Hair follicle dermal papilla cell (primary cell): ENCODE data around the gene RMRP. TPM values are rescaled to one million over a fixed set of nuclear protein-coding genes. Genes with fewer than 3 reads are reported as not detected.

Source experiments
- small RNA-seq: library from RNA; depleted of rRNA; stranded (forward); fragments of <200 nt; gene quantifications from one replicate; pipeline ENCODE3, GENCODE V24; 2012
- total RNA-seq: library from RNA; depleted of rRNA; stranded (reverse); fragments of >200 nt; gene quantifications from 2 replicates; pipeline ENCODE4 v1.2.3, GENCODE V29; 2012

Gene RMRP
- total RNA-seq, result 68,660 and 79,842 TPM in 2 replicates

DNA sequence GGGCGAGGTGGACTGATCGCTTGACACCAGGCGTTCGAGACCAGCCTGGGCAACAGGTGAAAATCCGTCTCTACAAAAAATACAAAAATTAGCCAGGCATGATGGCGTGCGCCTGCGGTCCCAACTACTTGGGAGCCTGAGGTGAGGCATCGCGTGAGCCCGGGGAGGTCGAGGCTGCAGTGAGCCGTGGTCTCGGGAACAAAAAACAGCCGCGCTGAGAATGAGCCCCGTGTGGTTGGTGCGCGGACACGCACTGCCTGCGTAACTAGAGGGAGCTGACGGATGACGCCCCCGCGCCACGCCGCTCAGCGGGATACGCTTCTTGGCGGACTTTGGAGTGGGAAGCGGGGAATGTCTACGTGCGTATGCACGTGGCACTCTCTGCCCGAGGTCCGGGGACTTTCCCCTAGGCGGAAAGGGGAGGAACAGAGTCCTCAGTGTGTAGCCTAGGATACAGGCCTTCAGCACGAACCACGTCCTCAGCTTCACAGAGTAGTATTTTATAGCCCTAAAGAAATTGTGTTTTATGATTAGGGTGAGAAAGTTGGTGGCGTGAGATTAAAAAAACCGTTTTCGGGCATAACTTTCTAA lies at the start of gene RMRP:
TSS of gene RMRP (minus strand) at position 474 of the 591 bp plus-strand sequence.

DNA sequence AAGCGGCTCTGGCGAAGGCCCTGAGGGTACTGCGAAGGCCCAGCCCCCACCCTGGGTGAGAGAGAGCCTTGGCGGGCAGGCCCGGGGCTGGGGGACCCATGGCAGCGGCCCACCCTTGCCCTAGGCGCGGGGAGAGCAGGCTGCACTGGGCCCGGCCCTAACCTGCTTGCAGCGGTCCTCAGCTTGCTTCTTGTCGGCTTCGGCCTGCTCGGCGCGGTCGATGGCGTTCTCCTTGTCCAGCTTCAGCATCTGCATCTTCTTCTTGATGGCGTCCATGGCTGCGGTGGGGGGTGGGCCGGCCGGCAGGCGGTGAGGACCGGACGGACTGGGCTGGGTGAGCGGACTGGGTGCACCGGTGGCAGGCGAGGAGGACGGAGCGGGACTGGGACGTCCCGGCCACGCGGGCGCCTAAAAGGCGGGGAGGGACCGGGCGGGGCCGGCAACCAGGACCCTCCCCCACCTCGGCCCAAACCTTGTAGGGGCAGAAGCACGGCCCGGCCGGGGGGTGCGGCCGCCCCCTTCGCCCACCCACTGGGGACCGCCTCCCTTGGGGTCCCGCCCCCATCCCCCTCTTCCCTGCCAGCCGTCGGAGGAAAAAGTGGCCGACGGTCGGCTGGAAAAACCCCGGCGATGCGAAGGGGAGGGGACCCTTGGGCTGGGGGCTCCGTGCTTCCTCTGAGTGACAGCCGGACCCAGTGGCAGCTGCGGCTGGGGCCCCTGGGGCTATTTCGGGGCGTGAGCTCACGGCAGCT lies 31.9 kb upstream of the RMRP start, which contains the start of gene TPM2:
TSS of gene TPM2 (minus strand) at position 384 of the 752 bp plus-strand sequence. CDS start at position 276, 108 bp downstream.

DNA sequence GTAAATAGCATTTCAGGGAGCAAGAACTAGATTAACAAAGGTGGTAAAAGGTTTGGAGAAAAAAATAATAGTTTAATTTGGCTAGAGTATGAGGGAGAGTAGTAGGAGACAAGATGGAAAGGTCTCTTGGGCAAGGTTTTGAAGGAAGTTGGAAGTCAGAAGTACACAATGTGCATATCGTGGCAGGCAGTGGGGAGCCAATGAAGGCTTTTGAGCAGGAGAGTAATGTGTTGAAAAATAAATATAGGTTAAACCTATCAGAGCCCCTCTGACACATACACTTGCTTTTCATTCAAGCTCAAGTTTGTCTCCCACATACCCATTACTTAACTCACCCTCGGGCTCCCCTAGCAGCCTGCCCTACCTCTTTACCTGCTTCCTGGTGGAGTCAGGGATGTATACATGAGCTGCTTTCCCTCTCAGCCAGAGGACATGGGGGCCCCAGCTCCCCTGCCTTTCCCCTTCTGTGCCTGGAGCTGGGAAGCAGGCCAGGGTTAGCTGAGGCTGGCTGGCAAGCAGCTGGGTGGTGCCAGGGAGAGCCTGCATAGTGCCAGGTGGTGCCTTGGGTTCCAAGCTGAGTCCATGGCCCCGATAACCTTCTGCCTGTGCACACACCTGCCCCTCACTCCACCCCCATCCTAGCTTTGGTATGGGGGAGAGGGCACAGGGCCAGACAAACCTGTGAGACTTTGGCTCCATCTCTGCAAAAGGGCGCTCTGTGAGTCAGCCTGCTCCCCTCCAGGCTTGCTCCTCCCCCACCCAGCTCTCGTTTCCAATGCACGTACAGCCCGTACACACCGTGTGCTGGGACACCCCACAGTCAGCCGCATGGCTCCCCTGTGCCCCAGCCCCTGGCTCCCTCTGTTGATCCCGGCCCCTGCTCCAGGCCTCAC lies 15.6 kb upstream of the RMRP start, which contains the start of gene CA9:
TSS of gene CA9 (plus strand) at position 797 of the 893 bp plus-strand sequence. CDS start at position 829, 32 bp downstream.

DNA sequence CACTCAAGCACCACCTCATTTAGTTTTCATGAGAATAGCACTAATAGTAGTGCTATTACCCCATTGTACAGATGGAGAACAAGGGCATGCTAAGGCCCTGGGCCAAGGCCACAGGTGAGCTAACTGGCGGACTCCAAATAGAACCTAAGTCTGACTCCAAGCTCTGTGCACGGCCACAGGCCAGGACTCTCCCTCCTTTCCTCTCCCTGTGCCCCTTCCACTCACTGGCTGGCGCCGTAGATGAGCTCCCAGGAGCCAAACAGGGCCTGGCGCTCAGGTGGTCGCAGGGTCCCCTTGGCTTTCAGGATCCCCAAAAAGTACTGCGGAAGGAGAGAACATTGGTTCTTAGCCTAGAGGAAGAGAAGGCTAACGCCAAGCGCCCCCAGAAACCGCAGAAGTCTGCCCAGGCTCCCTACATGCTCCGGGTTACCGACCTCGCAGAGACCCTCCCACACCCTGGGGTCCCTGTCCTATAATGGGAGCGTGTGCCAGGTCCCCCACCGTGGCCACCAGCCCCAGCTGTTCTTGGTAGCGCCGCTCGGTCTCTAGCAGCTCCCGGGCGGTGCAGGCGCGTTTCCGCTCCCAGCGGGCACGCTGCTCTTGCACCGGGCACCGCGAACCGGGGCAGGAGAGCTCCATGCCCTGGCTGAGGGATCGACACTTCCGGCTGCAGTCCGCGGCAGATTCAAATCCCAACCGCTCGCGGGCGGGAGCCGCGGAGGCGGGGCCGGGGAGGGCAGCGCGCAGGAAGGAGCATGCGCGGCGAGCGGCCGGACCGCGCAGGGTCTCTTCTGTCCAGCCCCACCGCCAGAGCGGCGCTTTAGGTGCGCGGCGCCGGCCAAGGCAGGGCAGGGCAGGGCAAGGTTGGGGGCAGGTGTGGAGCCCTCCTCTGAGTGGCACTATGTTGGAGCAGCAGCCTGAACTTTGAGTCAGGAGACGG lies 7.0 kb upstream of the RMRP start, which contains the start of gene ARHGEF39:
TSS of gene ARHGEF39 (minus strand) at position 665 of the 940 bp plus-strand sequence. CDS start at position 639, 26 bp downstream.

DNA sequence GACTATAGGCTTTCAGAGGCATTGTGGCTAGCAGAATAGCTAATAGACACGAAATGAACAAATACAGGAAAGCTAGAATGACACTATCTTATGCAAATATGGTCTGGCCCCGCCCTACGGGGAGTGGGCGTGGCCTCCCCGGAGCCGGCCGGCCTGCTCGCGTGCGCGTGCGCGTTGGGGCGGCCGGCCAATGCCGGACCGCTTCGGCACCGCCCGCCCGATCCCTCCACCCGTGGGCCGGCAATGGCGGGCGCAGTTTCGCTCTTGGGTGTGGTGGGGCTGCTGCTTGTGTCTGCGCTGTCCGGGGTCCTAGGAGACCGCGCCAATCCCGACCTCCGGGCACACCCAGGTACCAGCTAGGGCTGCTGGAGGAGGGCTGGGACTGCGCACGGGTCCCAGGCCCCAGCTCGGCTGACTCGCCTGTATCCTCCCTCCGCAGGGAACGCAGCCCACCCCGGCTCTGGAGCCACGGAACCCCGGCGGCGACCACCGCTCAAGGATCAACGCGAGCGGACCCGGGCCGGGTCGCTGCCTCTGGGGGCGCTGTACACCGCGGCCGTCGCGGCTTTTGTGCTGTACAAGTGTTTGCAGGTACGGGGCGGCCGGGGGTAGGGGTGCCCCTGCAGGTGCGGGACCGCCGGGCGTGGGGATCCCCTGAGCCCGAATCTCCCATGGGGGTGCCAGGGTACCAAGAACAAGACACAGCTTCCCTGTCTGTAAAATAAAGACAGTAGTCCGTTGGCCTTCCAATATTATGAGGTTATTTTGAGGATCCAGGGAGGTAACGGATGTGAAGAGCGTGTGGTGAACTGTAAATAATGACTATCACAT lies 533 bp upstream of the RMRP start, which contains the start of gene CCDC107:
TSS of gene CCDC107 (plus strand) at position 156 of the 831 bp plus-strand sequence. CDS start at position 244, 88 bp downstream.

DNA sequence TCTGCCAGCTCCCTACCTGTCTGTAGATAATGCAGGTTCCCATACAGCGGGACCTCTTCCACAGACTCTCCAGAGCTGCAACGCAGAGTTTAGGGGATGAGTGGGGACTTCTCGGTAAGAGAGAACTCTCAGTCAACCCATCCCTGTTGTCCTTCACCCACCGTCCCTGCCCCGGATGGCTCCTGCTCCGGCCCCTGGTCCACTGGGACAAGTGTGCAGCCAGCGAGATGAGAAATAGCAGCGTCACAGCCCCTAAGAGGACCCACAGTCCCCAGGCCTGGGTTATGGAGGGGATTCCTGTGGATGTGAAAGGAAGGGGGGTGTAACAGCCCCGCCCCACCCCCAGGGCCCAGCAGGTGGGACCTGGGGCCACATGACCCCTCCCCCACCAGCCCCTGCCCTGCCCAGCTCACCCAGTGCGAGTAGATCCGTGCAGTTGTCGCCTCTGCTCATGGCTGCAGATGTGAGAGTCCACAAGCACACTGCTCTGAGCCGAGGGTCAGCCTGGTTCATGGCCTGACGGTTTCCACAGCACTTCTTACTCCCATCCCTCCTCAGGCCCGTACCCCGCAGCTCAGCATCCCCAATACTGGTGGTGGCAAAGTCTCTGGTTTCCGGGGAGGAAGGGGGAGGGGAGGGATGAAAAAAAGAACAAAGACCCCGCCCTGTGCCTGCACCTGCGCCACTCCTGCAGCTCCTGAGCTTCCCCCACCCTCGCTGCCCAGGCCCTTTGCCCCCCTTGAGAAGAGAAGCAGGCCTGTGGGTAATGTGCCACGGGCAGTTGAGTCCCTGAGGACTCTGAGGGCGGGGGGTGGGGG lies 7.3 kb downstream of the RMRP start, which contains the start of gene SIT1:
TSS of gene SIT1 (minus strand) at position 591 of the 818 bp plus-strand sequence. CDS start at position 513, 78 bp downstream.

DNA sequence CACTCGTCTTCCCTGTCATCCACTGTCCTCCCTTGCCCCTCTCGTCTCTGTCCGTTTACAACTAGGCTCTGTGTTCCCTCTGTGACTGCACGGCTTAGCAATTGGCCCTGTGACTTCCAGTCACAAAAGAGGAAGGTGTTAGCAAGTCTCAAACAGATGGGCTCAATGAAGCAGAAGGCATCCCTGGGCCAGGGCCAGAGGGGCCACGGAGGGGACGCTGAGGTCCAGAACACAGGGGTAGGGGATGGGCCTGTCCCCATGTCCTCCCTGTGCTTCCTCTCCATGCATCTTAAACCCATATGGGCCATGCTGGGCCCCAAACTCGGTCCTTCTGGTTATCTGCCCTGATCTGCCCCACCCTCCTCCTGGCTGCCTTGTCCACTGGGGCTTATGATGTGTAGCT lies 39.5 kb downstream of the RMRP start, which contains the start of gene CD72:
TSS of gene CD72 (minus strand) at position 89 of the 403 bp plus-strand sequence. CDS start 110 bp downstream, outside the sequence.

Small RNA genes within 50 kb of the gene (small RNA-seq; reads per million reads assigned to genes)
- gene MIR4667, result not detected
- not detected for gene RMRP
- gene RN7SL22P, result not detected

Other genes starting within 250 kb of the RMRP start
- gene RUSC2, start 167.9 kb downstream of the RMRP start, total RNA-seq, result 50.0 and 60.8 TPM in 2 replicates
- gene TESK1, start 52.8 kb downstream of the RMRP start, total RNA-seq, result 20.1 and 20.6 TPM in 2 replicates
- 0.73 and 1.1 TPM in 2 replicates for gene CD72, start 39.6 kb downstream of the RMRP start, total RNA-seq
- not detected in 2 replicates for gene SIT1, start 7.1 kb downstream of the RMRP start, total RNA-seq
- gene CCDC107, start 273 bp upstream of the RMRP start, total RNA-seq, result 11.4 and 15.8 TPM in 2 replicates
- gene ARHGEF39, start 7.2 kb upstream of the RMRP start, total RNA-seq, result 0.12 and 0.49 TPM in 2 replicates
- gene CA9, start 15.9 kb upstream of the RMRP start, total RNA-seq, result 0.16 TPM in 1 of 2 replicates, not detected in the other
- gene TPM2, start 31.9 kb upstream of the RMRP start, total RNA-seq, result 451 and 795 TPM in 2 replicates
- 543 and 559 TPM in 2 replicates for gene TLN1, start 74.2 kb upstream of the RMRP start, total RNA-seq
- gene CREB3, start 74.6 kb upstream of the RMRP start, total RNA-seq, result 61.7 and 78.1 TPM in 2 replicates
- gene GBA2, start 91.2 kb upstream of the RMRP start, total RNA-seq, result 36.2 and 37.3 TPM in 2 replicates
- gene RGP1, start 91.3 kb upstream of the RMRP start, total RNA-seq, result 21.6 and 22.1 TPM in 2 replicates
- not detected in 2 replicates for gene MSMP, start 96.3 kb upstream of the RMRP start, total RNA-seq
- 14.9 and 23.2 TPM in 2 replicates for gene NPR2, start 133.6 kb upstream of the RMRP start, total RNA-seq
- 0.49 and 2.1 TPM in 2 replicates for gene SPAG8, start 154.2 kb upstream of the RMRP start, total RNA-seq
- gene HINT2, start 157.0 kb upstream of the RMRP start, total RNA-seq, result 8.0 and 11.4 TPM in 2 replicates
- gene FAM221B, start 170.7 kb upstream of the RMRP start, total RNA-seq, result not detected in 2 replicates
- gene TMEM8B, start 171.2 kb upstream of the RMRP start, total RNA-seq, result 3.7 and 6.1 TPM in 2 replicates
- not detected in 2 replicates for gene OR13J1, start 212.4 kb upstream of the RMRP start, total RNA-seq
- not detected in 2 replicates for gene HRCT1, start 248.2 kb upstream of the RMRP start, total RNA-seq